Urinary bladder (tissue), 4 donors: Measurements from ENCODE around the gene NUP133. TPM values are rescaled to one million over a fixed set of nuclear protein-coding genes. Genes with fewer than 3 reads are reported as not detected.
"Not testable (repeated sequence)": the region's sequence is repeated elsewhere in the genome, so short reads cannot be mapped to it uniquely, and the experiment has no call there.

ENCODE experiments used
- DNase-seq: peaks from one replicate; pipeline ENCODE4 v3.0.0-alpha.2; 2015; ENCODE audit errors: extremely low spot score
- H3K27ac ChIP-seq: one replicate; pipeline ENCODE4 v1.5.1; 2013; ENCODE audit warnings: low read depth, mild to moderate bottlenecking, moderate library complexity
- H3K36me3 ChIP-seq: one replicate; pipeline ENCODE4 v1.6.1; 2013; ENCODE audit warnings: mild to moderate bottlenecking, moderate library complexity; ENCODE audit not compliant: insufficient read depth
- H3K4me1 ChIP-seq: one replicate; pipeline ENCODE4 v1.6.1; 2013; ENCODE audit warnings: mild to moderate bottlenecking, moderate library complexity; ENCODE audit not compliant: insufficient read depth
- H3K4me3 ChIP-seq: one replicate; pipeline ENCODE4 v1.5.1; 2013; ENCODE audit warnings: low read depth, low read length
- WGBS: extraction: QIAGEN DNeasy Blood & Tissue Kit; methylation state at CpG from one replicate; pipeline ENCODE4 v1.1.7; 2013; 5-methylcytosine and 5-hydroxymethylcytosine counted together
- polyA plus RNA-seq: library from polyadenylated mRNA; stranded (reverse); fragments of 200-250 nt; gene quantifications from one replicate; pipeline ENCODE4 v1.2.3, GENCODE V29; 2013
- total RNA-seq: library from RNA; depleted of rRNA; stranded (reverse); fragments of >200 nt; gene quantifications from one replicate; pipeline ENCODE4 v1.2.3, GENCODE V29; 2014
- donor health status: healthy with polysubstance abuse.
- donor health status: healthy.

The NUP133 gene
- total and polyA plus RNA-seq, 2 donors = 18.5 to 50.2 TPM

DNA sequence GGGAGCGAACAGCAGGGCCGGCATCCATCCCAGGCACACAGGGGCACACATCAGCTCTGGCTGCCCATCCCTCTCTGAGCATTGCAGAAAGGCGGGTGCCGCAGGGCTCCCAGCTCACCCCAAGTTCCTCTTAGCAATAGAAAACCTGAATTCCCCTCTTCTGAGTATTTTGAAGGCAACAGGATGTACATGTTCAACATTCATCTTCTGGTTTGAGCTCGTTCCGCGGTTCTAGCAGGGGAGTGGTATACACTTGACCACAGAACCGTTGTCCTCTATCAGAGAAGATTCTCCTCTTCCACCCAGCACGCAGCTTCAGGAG is 97.8 kb downstream of the NUP133 start:
- Histone ChIP-seq H3K4me3 (no peak overlapping the region), H3K27ac (no peak overlapping the region), H3K4me1 (no peaks in the 10 kb centered on the region), H3K36me3 (no peaks in the 10 kb centered on the region)
- DNase-seq = no peak
- 47% methylated on average over 9 of the region's 9 CpGs for WGBS

DNA sequence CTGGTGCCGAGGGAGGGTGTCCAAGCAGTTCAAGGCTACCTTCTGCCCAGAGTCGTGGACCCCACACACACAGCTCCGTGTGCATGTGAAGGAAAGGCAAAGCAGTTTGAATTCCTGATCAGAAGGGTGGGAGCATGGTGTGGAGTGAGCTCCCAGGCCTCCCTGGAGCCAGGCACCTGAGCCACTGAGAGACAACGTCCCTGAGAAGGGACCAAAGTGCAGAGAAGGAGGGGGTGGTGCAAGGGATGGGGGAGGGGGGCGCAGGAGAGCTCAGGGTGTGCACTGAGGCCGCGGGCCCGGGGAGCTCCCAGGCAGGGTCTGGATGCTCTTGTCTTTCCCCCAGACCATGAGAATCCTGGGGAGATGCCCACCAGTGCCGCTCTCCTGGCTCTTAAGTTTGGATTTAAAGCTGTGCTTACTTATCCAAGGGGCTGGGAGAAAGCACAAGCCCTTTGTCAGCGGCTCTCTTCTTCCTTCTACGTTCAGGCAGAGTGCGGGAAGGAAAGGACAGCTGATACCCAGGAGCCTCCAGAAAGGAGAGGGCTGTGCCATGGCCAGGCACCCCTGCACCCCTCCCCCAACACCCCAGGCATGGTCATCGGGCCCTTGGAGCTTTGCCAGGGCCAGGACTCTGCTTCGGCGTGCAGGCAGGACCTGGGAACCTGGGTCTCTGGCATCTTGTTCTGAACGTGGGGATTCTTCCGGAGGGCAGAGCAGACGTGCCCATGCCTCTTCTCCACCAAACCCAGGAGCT is 98.3 kb downstream of the NUP133 start:
- H3K4me1 ChIP-seq = no peaks in the 10 kb centered on the region
- H3K4me3 ChIP-seq = no peak overlapping the region
- 32% methylated on average over 18 of the region's 18 CpGs for WGBS
- DNase-seq = no peak
- H3K36me3 ChIP-seq = no peaks in the 10 kb centered on the region
- no peak overlapping the region for H3K27ac ChIP-seq

DNA sequence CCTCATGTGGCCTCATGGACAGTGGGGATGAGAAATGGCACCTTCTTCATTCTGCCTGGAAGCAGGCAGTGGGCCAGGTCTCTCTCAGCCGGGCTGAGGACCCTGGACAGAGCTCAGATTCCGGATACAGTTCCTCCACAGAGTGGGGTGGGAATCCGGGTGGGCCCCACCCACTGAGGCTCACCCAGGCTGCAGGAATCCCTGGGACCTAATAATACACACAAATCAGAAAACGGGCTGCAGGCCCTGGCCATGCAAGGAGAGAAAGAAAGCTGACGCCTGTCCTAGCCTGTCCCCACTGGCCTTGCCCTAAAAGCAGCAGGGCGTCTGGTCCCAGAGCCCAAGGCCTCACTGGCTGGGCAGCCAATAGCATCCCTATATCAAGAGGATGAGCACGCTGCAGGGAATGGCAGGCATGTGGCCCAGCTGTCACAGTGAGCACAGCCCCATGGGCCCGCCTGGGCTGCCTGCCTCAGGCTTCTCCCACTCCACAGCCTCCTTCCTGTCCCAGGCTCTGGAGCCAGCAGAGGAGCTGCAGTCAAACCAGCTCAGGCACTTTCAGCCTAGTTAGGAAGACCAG is 99.6 kb downstream of the NUP133 start:
- no peaks in the 10 kb centered on the region for H3K36me3 ChIP-seq
- H3K27ac ChIP-seq = no peak overlapping the region
- WGBS = 37% methylated on average over 8 of the region's 8 CpGs
- no peak overlapping the region for H3K4me3 ChIP-seq
- DNase-seq = no peak
- no peaks in the 10 kb centered on the region for H3K4me1 ChIP-seq

DNA sequence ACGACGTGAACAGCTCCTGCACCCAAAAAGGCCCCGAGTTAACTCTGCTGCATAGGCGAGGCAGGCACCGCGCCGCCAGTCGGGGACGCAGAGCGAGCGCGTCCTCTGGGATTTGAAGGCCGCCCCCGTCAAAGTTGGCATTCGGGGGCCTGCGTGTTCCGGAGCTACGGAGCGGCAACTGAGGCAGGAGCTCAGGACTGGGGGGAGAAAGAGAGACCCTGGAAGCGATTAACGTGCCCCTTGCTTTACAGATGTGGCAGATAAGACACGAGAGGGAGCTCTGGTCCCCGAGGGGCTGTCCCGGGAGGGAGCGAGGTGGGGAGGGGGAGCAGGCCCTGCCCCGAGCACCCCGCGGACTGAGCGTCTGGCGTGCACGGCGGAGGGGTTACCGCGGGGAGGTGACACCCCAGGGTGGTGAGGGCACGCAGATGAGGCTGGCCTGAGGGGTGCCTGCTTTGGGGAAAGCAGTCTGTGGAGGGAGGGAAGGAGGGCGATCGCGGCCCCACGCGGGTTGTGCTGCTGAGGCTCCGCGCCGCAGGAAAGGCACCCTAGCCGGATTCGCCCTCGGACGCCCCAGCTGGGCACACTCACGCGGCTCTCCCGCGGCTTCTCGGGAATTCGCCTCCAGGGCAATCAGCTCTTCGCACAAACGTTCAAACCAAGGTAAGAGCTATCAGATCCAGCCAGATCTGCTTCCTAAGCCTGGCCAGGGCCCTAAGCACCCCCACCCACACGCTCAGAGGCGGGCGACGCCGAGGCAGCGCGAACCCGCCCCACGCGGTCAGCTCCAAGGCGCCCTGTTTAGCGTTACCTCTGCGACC is 100.7 kb downstream of the NUP133 start:
- WGBS = 4% methylated on average over 68 of the region's 68 CpGs
- DNase-seq = no peak
- H3K36me3 ChIP-seq = no peaks in the 10 kb centered on the region
- H3K4me3 ChIP-seq = peak overlapping the region; percentile 8
- H3K4me1 ChIP-seq = no peaks in the 10 kb centered on the region
- H3K27ac ChIP-seq = no peak overlapping the region

DNA sequence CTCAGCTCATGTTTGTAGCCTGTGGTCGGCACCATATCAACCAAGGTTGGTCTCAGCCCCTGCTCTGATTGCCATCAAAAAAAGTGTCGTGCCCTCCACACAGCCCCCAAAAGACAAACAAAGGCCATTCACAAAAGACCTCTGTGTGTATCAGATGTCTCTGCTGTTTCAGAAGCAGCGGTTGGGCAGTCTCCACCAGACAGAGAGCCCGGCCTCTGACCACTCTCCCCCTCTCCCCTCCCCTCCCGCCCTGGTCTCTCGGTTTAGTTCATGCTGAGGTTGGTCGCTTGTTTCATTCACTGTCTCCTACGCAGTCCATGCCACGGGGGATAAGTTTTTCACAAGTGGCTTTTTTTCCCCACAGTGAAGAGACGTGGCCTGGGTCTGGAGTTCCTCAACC is 101.3 kb downstream of the NUP133 start:
- no peak for DNase-seq
- Histone ChIP-seq H3K27ac (no peak overlapping the region), H3K4me3 (peak overlapping the region; percentile 8), H3K4me1 (no peaks in the 10 kb centered on the region), H3K36me3 (no peaks in the 10 kb centered on the region)
- 9% methylated on average over 10 of the region's 10 CpGs for WGBS

DNA sequence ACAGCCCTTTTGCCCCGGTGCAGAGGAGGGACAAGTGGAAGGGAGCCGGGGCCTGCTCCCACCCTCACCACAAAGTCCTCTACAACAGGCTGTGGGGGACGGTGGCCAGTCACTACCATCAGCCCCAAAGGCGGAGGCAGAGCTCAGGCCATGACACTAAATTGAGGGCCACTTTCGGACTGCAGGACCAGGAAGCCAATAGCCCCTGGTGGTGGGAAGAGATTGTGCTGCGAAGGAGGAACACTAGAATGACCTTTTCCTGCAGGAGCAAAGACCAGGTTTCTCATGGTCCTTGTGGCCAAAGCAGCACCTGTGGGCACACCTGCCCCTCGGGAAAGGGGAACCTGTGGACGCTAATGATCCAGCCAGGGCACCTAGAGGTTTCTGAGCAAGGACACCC is 104.6 kb downstream of the NUP133 start:
- 85% methylated on average over 8 of the region's 8 CpGs for WGBS
- Histone ChIP-seq H3K4me3 (no peak overlapping the region), H3K4me1 (no peaks in the 10 kb centered on the region), H3K27ac (no peak overlapping the region), H3K36me3 (no peaks in the 10 kb centered on the region)
- no peak for DNase-seq

DNA sequence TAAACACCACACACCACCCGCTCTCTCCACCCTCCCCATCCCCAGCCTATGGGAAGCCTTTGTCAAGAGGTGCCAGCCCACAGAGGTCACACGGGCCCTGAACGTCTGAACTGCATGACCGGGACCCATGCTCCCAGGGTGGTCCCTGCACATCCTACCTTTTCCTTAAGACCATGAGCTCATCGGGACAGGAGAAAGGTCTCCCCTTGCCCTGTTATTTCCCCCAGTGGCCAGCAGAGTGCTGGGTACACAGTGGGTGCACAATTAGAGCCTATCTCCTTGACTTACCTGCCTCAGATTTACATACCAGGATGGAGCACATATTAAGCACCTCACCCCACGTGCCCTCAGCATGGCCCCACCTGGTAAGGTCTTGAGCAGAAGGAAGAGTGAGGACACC is 105.1 kb downstream of the NUP133 start:
- H3K4me3 ChIP-seq = no peak overlapping the region
- DNase-seq = no peak
- H3K27ac ChIP-seq = no peak overlapping the region
- no peaks in the 10 kb centered on the region for H3K4me1 ChIP-seq
- 64% methylated on average over 6 of the region's 6 CpGs for WGBS
- H3K36me3 ChIP-seq = no peaks in the 10 kb centered on the region

DNA sequence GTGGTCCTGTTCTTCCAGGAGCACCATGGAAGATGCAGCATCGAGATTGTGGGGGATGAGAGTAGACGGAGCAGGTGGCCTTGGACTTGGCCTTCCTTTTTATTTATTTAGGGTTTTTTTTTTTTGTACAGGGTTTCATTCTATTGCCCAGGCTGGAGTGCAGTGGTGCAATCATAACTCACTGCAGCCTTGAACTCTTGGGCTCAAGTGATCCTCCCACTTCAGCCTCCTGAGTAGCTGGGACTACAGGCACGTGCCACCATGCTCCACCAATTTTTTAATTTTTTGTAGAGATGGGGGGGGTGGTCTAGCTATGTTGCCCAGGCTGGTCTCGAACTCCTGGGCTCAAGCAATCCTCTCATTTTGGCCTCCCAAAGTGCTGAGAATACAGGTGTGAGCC is 105.8 kb downstream of the NUP133 start:
- H3K36me3 ChIP-seq, H3K27ac ChIP-seq, DNase-seq, H3K4me1 ChIP-seq, H3K4me3 ChIP-seq: not testable (repeated sequence)
- 77% methylated on average over 4 of the region's 4 CpGs for WGBS

DNA sequence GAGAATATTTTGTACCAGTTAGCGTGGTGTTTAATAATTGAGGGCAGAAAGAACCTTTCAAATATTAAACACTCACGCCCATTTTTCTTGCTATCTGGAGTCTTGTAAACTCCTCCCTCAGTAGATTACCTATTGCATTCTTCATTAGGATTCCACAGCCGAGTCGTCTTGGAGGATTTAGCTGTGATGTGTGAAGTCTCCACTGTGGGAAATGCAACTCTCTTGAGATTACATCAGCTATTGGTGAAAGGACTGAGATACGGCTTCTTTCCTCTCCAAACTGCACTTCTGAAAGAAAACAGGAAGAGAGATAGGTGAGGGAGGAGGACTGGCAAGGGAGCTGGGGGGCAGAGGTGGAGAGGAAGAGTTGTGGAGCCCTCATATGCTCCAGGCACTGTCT is 110.4 kb downstream of the NUP133 start:
- DNase-seq = no peak
- no peak overlapping the region for H3K4me3 ChIP-seq
- no peaks in the 10 kb centered on the region for H3K4me1 ChIP-seq
- H3K27ac ChIP-seq = no peak overlapping the region
- H3K36me3 ChIP-seq = no peaks in the 10 kb centered on the region
- 38% methylated on average over 5 of the region's 5 CpGs for WGBS

DNA sequence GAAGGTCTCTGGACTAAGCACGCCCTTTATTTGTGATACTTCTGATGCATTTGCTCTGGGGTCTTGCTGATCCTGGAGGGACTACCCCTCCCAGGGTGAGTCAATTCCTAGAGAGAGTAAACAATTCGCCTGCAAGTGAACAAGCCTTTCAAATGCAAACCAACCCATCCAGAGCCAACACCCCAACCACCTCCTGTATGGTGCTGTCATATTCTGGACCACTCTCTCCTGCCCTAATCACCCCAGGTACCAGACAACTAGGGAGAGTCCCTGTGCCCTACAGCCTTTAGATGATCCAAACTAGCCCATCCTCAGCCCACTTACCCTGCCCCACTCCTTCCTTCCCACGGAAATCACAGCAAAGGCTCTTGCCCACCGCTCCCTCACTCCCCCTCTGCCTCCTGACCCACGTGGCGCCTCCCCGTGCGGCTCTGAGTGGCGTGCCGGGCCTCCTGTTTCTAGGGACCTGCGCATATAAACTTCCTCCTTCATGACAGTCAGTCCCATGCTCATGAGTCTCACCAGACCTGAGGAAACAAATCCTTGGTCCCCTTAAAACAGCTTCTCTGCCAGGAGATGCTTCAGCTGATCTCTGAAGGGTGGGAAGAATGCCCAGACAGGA is 111.4 kb downstream of the NUP133 start:
- H3K36me3 ChIP-seq = no peaks in the 10 kb centered on the region
- WGBS = 27% methylated on average over 11 of the region's 11 CpGs
- DNase-seq = no peak

DNA sequence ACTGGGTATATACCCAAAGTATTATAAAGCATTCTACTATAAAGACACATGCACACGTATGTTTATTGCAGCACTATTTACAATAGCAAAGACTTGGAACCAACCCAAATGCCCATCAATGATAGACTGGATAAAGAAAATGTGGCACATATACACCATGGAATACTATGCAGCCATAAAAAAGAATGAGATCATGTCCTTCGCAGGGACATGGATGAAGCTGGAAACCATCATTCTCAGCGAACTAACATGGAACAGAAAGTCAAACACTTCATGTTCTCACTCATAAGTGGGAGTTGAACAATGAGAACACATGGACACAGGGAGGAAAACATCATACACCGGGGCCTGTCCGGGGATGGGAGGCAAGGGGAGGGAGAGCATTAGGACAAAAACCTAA is 113.6 kb downstream of the NUP133 start:
- not testable (repeated sequence) for H3K4me1 ChIP-seq, DNase-seq, H3K36me3 ChIP-seq, H3K4me3 ChIP-seq, H3K27ac ChIP-seq
- whole genome bisulfite sequencing = 88% methylated on average over 5 of the region's 5 CpGs

More for the DNA sequence above, 111.4 kb downstream of the NUP133 start:
- no peak overlapping the region for H3K4me3 ChIP-seq
- H3K4me1 ChIP-seq = no peaks in the 10 kb centered on the region
- no peak overlapping the region for H3K27ac ChIP-seq

DNA sequence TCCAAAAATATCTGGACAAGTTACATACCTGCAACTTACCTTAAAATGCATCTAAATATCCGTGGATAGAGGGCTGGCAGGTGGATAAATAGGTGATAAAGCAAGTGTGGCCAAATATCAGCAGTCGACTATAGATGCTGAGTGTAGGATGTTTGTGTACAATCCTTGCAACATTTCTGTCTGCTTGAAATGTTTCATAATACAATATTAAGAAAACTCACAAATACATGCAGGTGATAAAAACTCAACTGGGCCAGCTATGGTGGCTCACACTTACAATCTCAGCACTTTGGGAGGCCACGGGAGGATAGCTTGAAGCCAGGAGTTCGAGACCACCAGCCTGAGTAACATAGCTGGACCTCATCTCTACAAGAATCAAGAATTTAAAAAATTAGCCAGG is 115.2 kb downstream of the NUP133 start:
- Histone ChIP-seq H3K36me3 (no peaks in the 10 kb centered on the region), H3K4me3 (no peak overlapping the region), H3K27ac (no peak overlapping the region), H3K4me1 (no peaks in the 10 kb centered on the region)
- DNase-seq = no peak
- WGBS = 81% methylated on average over 4 of the region's 4 CpGs
